ENCODE data around the gene SCOC.
"Not testable (repeated sequence)": the region's sequence is repeated elsewhere in the genome, so short reads cannot be mapped to it uniquely, and the experiment has no call there.

The SCOC gene

GRCh38 chr4:140408974-140409373 is 35.5 kb downstream of the SCOC start:
- no peaks in the 10 kb centered on the region for H3K9me3 ChIP-seq (ENCODE audit: insufficient read depth, low read length)
- H4K20me1 ChIP-seq (ENCODE audit: low read depth, low read length), result no peaks in the 10 kb centered on the region
- H3K9me2 ChIP-seq (replicated peaks; ENCODE audit: insufficient read depth, low read length), result no peaks in the 10 kb centered on the region
- no peak overlapping the region for H3K9ac ChIP-seq (ENCODE audit: low read length)
- no peak overlapping the region for H2AFZ ChIP-seq (ENCODE audit: low read depth, low read length, severe bottlenecking)
- TF ChIP-seq EZH2phosphoT487 (conservative IDR thresholded peaks at IDR 0.05; ENCODE audit: low read length) (no peak), CTCF (IDR thresholded peaks at IDR 0.05; ENCODE audit: insufficient read depth, low read length, poor library complexity, severe bottlenecking) (no peak)
- H3K4me3 ChIP-seq (ENCODE audit: insufficient read depth, low read length, poor library complexity, severe bottlenecking), result no peak overlapping the region
- no peak overlapping the region for H3K4me2 ChIP-seq (ENCODE audit: low read depth, low read length, poor library complexity, severe bottlenecking)
- no peaks in the 10 kb centered on the region for H3K27me3 ChIP-seq (ENCODE audit: low read length)
- no peaks in the 10 kb centered on the region for H3K79me2 ChIP-seq (ENCODE audit: insufficient read depth, low read length)
- no peaks in the 10 kb centered on the region for H3F3A ChIP-seq (ENCODE audit: insufficient read depth)
- H3K27ac ChIP-seq (ENCODE audit: low read depth, low read length), result no peak overlapping the region
- no peaks in the 10 kb centered on the region; the same call in 1 of the 2 replicates for H3K36me3 ChIP-seq (ENCODE audit: low read length)

GRCh38 chr4:140413130-140413969 is 39.9 kb downstream of the SCOC start:
- H3K9me2 ChIP-seq (replicated peaks; ENCODE audit: insufficient read depth, low read length); H3K36me3 ChIP-seq (ENCODE audit: low read length): not testable (repeated sequence)

GRCh38 chr4:140423106-140423505 is 49.7 kb downstream of the SCOC start:
- Histone ChIP-seq H3F3A (ENCODE audit: insufficient read depth) (no peaks in the 10 kb centered on the region; the same call in 1 of the 2 replicates), H3K9ac (ENCODE audit: low read length) (no peak overlapping the region), H3K36me3 (ENCODE audit: low read length) (no peaks in the 10 kb centered on the region), H4K20me1 (ENCODE audit: low read depth, low read length) (no peaks in the 10 kb centered on the region), H3K4me2 (ENCODE audit: low read depth, low read length, poor library complexity, severe bottlenecking) (no peak overlapping the region), H3K9me3 (ENCODE audit: insufficient read depth, low read length) (no peaks in the 10 kb centered on the region), H3K27me3 (ENCODE audit: low read length) (no peaks in the 10 kb centered on the region), H3K4me3 (ENCODE audit: insufficient read depth, low read length, poor library complexity, severe bottlenecking) (no peak overlapping the region), H2AFZ (ENCODE audit: low read depth, low read length, severe bottlenecking) (no peak overlapping the region), H3K9me2 (replicated peaks; ENCODE audit: insufficient read depth, low read length) (no peaks in the 10 kb centered on the region), H3K79me2 (ENCODE audit: insufficient read depth, low read length) (0 out of 2 replicates have a peak, but pooled peaks cover 12% of the 10 kb centered on the region), H3K27ac (ENCODE audit: low read depth, low read length) (no peak overlapping the region)
- no peak for TF ChIP-seq CTCF (IDR thresholded peaks at IDR 0.05; ENCODE audit: insufficient read depth, low read length, poor library complexity, severe bottlenecking)
- no peak for TF ChIP-seq EZH2phosphoT487 (conservative IDR thresholded peaks at IDR 0.05; ENCODE audit: low read length)

More at GRCh38 chr4:140413130-140413969, 39.9 kb downstream of the SCOC start:
- H3K27me3 ChIP-seq (ENCODE audit: low read length); H4K20me1 ChIP-seq (ENCODE audit: low read depth, low read length); H3K79me2 ChIP-seq (ENCODE audit: insufficient read depth, low read length); H3F3A ChIP-seq (ENCODE audit: insufficient read depth); H3K4me2 ChIP-seq (ENCODE audit: low read depth, low read length, poor library complexity, severe bottlenecking); H2AFZ ChIP-seq (ENCODE audit: low read depth, low read length, severe bottlenecking); H3K27ac ChIP-seq (ENCODE audit: low read depth, low read length); H3K4me3 ChIP-seq (ENCODE audit: insufficient read depth, low read length, poor library complexity, severe bottlenecking); H3K9me3 ChIP-seq (ENCODE audit: insufficient read depth, low read length); H3K9ac ChIP-seq (ENCODE audit: low read length): not testable (repeated sequence)

GRCh38 chr4:140426610-140427105 is 53.2 kb downstream of the SCOC start:
- no peaks in the 10 kb centered on the region for H3F3A ChIP-seq (ENCODE audit: insufficient read depth)
- no peaks in the 10 kb centered on the region for H3K27me3 ChIP-seq (ENCODE audit: low read length)
- peak overlapping the region; percentile 69 for H3K4me3 ChIP-seq (ENCODE audit: insufficient read depth, low read length, poor library complexity, severe bottlenecking)
- H3K79me2 ChIP-seq (ENCODE audit: insufficient read depth, low read length), result 0 out of 2 replicates have a peak, but pooled peaks cover 12% of the 10 kb centered on the region
- no peak overlapping the region for H3K27ac ChIP-seq (ENCODE audit: low read depth, low read length)
- H3K9ac ChIP-seq (ENCODE audit: low read length), result peak overlapping the region; percentile 74
- H4K20me1 ChIP-seq (ENCODE audit: low read depth, low read length), result no peaks in the 10 kb centered on the region
- TF ChIP-seq CTCF (IDR thresholded peaks at IDR 0.05; ENCODE audit: insufficient read depth, low read length, poor library complexity, severe bottlenecking) (no peak), EZH2phosphoT487 (conservative IDR thresholded peaks at IDR 0.05; ENCODE audit: low read length) (no peak)
- H3K9me3 ChIP-seq (ENCODE audit: insufficient read depth, low read length), result no peaks in the 10 kb centered on the region
- H3K36me3 ChIP-seq (ENCODE audit: low read length), result no peaks in the 10 kb centered on the region
- H3K4me2 ChIP-seq (ENCODE audit: low read depth, low read length, poor library complexity, severe bottlenecking), result peak overlapping the region; percentile 70
- peak overlapping the region; percentile 79 for H2AFZ ChIP-seq (ENCODE audit: low read depth, low read length, severe bottlenecking)
- no peaks in the 10 kb centered on the region for H3K9me2 ChIP-seq (replicated peaks; ENCODE audit: insufficient read depth, low read length)

All from SU-DHL-6 (cell line).